Activated B cell treated with CpG ODN at 0.5 μM for 24 hours (primary cell): ENCODE results near the gene CBX6. TPM values are rescaled to one million over a fixed set of nuclear protein-coding genes. Genes with fewer than 3 reads are reported as not detected.

ENCODE experiments used
- ATAC-seq: fragments of 200-7000 bp; cut with Tn5 transposase; one replicate; pipeline ENCODE4 v1.10.0; 2021; ENCODE audit warnings: low read depth, mild to moderate bottlenecking, moderate library complexity
- CTCF ChIA-PET: fragments of 350-600 bp; sonication (Branson Sonifier 250); formaldehyde crosslinking; loops from one replicate; lab custom pipeline; 2021; ENCODE audit warnings: antibody characterized with exemption; lab: Charles Lee
- POLR2A ChIA-PET: fragments of 350-600 bp; sonication (Branson Sonifier 250); formaldehyde crosslinking; loops from one replicate; lab custom pipeline; 2021; ENCODE audit warnings: antibody characterized with exemption; lab: Charles Lee
- DNase-seq: peaks from one replicate; pipeline ENCODE4 v3.0.0; 2022
- H3K27ac Mint-ChIP-seq: one replicate; pipeline ENCODE4 v1.8.0; 2020; ENCODE audit warnings: mixed read lengths
- H3K27me3 Mint-ChIP-seq: one replicate; pipeline ENCODE4 v1.8.0; 2021; ENCODE audit warnings: mixed read lengths
- H3K36me3 Mint-ChIP-seq: one replicate; pipeline ENCODE4 v1.8.0; 2021; ENCODE audit warnings: low read depth, mixed read lengths
- H3K4me1 Mint-ChIP-seq: one replicate; pipeline ENCODE4 v1.8.0; 2021; ENCODE audit warnings: mixed read lengths
- H3K4me3 Mint-ChIP-seq: one replicate; pipeline ENCODE4 v1.8.0; 2020; ENCODE audit warnings: mild to moderate bottlenecking, mixed read lengths
- H3K9me3 Mint-ChIP-seq: one replicate; pipeline ENCODE4 v1.8.0; 2020; ENCODE audit warnings: mixed read lengths
- intact Hi-C: fragments of 100-400 bp; cut with micrococcal nuclease; formaldehyde crosslinking; loops from one replicate; pipeline ENCODE4 v1.15.1; 2024
- total RNA-seq: library from RNA; stranded (reverse); gene quantifications from 2 replicates; pipeline ENCODE4 v1.2.3, GENCODE V29; 2022
- TF ChIP-seq, protein P1 (sequence below): fragments of 200-600 bp; IDR thresholded peaks from one replicate; pipeline ENCODE4 v1.8.0; 2022; ENCODE audit warnings: antibody characterized with exemption, mild to moderate bottlenecking

CBX6 gene
- total RNA-seq, 1 donor from 2014 or later, result 71.8 TPM

DNA sequence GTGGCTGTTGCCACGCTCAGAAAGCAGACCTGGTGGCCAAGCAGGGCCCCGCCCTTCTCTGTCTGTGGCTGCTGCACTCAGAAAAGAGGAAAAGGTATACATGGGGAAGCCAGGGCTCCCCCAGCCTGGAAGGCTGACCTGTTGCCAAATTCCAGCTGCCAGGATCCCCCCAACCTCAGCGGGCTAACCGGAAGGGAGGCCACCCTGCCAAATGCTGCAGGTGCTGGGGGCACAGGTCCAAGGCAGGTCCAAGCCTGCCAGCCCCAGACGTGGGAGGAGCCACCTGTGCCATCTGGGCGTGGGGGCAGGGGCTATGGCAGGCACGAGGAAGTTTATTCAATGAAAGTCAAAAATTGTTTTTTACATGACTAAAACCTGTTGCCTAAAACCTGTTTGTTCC lies 30.8 kb downstream of the CBX6 start:
- ChIA-PET POLR2A (interaction anchor here (0.6 kb wide), 1 partner anchor 72 kb away, joined by 3 read pairs; no protein-coding TSS in a partner anchor), CTCF (no interaction called here)
- H3K4me3 Mint-ChIP-seq, result no peak overlapping the region
- intact Hi-C loops, result loop anchor here (5.0 kb wide), 2 partner anchors 49 to 84 kb away; partner anchors contain the start of genes DNAL4 and SUN2
- no peak overlapping the region for H3K27ac Mint-ChIP-seq
- TF ChIP-seq, protein P1, sequence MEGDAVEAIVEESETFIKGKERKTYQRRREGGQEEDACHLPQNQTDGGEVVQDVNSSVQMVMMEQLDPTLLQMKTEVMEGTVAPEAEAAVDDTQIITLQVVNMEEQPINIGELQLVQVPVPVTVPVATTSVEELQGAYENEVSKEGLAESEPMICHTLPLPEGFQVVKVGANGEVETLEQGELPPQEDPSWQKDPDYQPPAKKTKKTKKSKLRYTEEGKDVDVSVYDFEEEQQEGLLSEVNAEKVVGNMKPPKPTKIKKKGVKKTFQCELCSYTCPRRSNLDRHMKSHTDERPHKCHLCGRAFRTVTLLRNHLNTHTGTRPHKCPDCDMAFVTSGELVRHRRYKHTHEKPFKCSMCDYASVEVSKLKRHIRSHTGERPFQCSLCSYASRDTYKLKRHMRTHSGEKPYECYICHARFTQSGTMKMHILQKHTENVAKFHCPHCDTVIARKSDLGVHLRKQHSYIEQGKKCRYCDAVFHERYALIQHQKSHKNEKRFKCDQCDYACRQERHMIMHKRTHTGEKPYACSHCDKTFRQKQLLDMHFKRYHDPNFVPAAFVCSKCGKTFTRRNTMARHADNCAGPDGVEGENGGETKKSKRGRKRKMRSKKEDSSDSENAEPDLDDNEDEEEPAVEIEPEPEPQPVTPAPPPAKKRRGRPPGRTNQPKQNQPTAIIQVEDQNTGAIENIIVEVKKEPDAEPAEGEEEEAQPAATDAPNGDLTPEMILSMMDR, result no peak
- H3K27me3 Mint-ChIP-seq, result peaks cover 56% of the 10 kb centered on the region
- no peaks in the 10 kb centered on the region for H3K9me3 Mint-ChIP-seq
- DNase-seq (no peak), ATAC-seq (no peak)
- H3K4me1 Mint-ChIP-seq, result peaks cover 13% of the 10 kb centered on the region
- H3K36me3 Mint-ChIP-seq, result no peaks in the 10 kb centered on the region

DNA sequence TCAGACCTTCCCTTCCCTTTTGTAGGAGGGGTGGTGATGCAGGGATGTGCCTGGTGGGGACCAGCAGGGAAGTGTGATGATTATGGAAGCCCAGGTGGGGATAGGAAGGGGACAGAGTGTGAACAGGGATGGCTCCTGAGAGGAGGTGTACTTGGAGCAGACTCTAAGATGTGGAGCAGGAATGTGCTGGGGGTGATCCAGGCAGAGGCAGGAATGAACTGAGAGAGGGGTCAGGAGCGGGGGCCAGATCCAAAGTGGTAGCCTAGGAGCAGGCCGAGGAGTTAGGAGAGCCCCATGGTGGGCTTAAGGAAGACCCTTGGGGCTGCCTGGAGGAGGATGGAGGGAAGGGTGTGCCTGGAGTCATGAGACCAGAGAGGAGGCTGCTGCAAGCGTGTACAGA lies 31.9 kb downstream of the CBX6 start:
- H3K27me3 Mint-ChIP-seq, result peaks cover 57% of the 10 kb centered on the region
- CTCF ChIA-PET, result no interaction called here
- POLR2A ChIA-PET, result no interaction called here
- TF ChIP-seq, protein P1, result no peak
- peaks cover 13% of the 10 kb centered on the region for H3K4me1 Mint-ChIP-seq
- H3K9me3 Mint-ChIP-seq, result no peaks in the 10 kb centered on the region
- no peaks in the 10 kb centered on the region for H3K36me3 Mint-ChIP-seq
- DNase-seq (no peak), ATAC-seq (no peak)
- no peak overlapping the region for H3K4me3 Mint-ChIP-seq
- H3K27ac Mint-ChIP-seq, result no peak overlapping the region
- intact Hi-C loops, result loop anchor here (5.0 kb wide), 2 partner anchors 48 to 83 kb away; partner anchors contain the start of genes DNAL4 and SUN2

DNA sequence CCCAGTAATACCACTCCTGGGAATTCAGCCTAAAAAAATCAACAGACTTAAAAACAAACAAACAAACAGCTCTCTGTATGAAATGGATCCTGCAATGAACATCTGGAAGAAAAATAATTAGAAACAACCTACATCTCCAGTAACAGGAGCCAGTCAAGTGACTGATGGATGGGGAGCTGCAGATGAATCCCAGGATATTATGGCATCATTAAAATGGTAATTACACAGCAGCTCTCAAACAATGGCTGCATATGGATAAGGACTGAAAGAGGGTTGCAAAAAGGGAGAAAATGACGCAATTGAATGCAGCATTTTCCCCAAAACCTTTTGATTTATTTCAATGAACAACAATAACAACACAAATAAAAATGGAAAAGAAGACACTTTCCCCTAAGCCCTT lies 32.3 kb downstream of the CBX6 start:
- Mint-ChIP-seq H3K4me3 (no peak overlapping the region), H3K27me3 (peaks cover 56% of the 10 kb centered on the region), H3K36me3 (no peaks in the 10 kb centered on the region), H3K27ac (no peak overlapping the region), H3K4me1 (peaks cover 13% of the 10 kb centered on the region), H3K9me3 (no peaks in the 10 kb centered on the region)
- DNase-seq (no peak), ATAC-seq (no peak)
- TF ChIP-seq, protein P1, result no peak
- CTCF ChIA-PET, result no interaction called here
- intact Hi-C loops, result loop anchor here (5.0 kb wide), 2 partner anchors 47 to 82 kb away; partner anchors contain the start of genes DNAL4 and SUN2
- POLR2A ChIA-PET, result no interaction called here

DNA sequence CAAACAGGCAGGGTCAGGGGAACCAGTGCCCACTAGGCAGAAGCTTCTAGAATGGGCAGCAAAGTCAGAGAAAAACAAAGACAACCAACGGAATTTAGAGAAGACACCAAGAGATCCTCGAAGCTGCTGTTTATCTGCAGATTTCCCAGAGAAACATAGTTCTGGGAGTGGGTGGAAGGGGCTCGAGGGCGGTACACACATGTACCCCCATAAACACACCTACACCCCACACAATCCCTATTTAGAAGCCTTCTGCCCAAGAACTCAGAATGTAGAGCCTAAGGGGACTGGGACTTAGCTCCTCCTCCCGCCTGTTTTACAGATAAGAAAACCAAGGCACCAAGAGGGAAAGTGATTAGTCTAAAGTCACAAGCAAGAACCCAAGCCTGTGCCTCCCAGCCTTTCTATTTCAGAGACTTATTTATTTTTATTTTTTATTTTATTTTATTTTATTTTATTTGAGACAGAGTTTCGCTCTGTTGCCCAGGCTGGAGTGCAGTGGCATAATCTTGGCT lies 34.5 kb downstream of the CBX6 start:
- peaks cover 50% of the 10 kb centered on the region for H3K27me3 Mint-ChIP-seq
- ATAC-seq (no peak), DNase-seq (no peak)
- CTCF ChIA-PET, result no interaction called here
- peaks cover 4% of the 10 kb centered on the region for H3K4me1 Mint-ChIP-seq
- intact Hi-C loops, result no loop called here
- POLR2A ChIA-PET, result no interaction called here
- H3K9me3 Mint-ChIP-seq, result no peaks in the 10 kb centered on the region
- H3K4me3 Mint-ChIP-seq, result no peak overlapping the region
- TF ChIP-seq, protein P1, result no peak
- no peak overlapping the region for H3K27ac Mint-ChIP-seq
- no peaks in the 10 kb centered on the region for H3K36me3 Mint-ChIP-seq

DNA sequence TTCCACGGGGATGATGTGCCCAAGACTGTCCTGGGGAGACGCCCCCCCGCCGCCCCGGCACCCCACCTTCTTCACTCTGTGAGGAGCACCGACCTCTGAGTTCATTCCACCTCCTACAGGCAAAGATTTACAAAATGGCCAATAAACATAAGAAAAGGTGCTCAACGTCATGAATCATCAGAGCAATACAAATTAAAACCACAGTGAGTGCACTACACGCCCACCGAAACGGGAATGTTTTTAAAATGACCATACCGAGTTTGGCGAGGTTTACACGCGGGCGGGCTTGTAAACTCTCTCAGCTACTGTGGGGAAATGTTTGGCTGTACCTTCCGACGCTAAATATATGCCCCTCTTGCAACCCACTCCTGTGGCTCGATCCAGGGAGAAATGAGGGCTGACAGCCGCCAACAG lies 36.1 kb downstream of the CBX6 start:
- Mint-ChIP-seq H3K36me3 (no peaks in the 10 kb centered on the region), H3K4me1 (peaks cover 4% of the 10 kb centered on the region), H3K4me3 (no peak overlapping the region), H3K27ac (no peak overlapping the region), H3K27me3 (peaks cover 35% of the 10 kb centered on the region), H3K9me3 (no peaks in the 10 kb centered on the region)
- ChIA-PET CTCF (no interaction called here), POLR2A (no interaction called here)
- ATAC-seq (no peak), DNase-seq (no peak)
- TF ChIP-seq, protein P1, result no peak
- intact Hi-C loops, result no loop called here
